HG02885 (cell line): ENCODE data around the gene INTS11.
A peak's percentile ranks its signal among the peaks of the same experiment; 100 is the strongest.

Source experiments
- ATAC-seq: cut with Tn5 transposase; IDR thresholded peaks from one replicate; pipeline ENCODE4 v1.9.1; 2021; ENCODE audit warnings: mild to moderate bottlenecking; ENCODE audit not compliant: unreplicated experiment, poor library complexity

INTS11 gene

GRCh38 chr1:1358433-1359271, 34.2 kb upstream of the INTS11 start, which contains the start of gene MXRA8:
TSS of gene MXRA8 (minus strand) at chr1:1358555. CDS start at chr1:1358504, 51 bp downstream.
- ATAC-seq, result no peak

GRCh38 chr1:1357871-1358432, 33.5 kb upstream of the INTS11 start:
- no peak for ATAC-seq

- ATAC-seq, result no peak
Measured at GRCh38 chr1:1356796-1357401, 32.4 kb upstream of the INTS11 start.

- ATAC-seq, result no peak
Measured at GRCh38 chr1:1356166-1356795, 31.8 kb upstream of the INTS11 start.

- no peak for ATAC-seq
Measured at GRCh38 chr1:1355416-1355815, 31.0 kb upstream of the INTS11 start.

- ATAC-seq, result no peak
Measured at GRCh38 chr1:1354271-1355247, 30.1 kb upstream of the INTS11 start.

- ATAC-seq, result no peak
Measured at GRCh38 chr1:1353389-1354151, 29.1 kb upstream of the INTS11 start.

GRCh38 chr1:1352786-1353388, 28.4 kb upstream of the INTS11 start:
- ATAC-seq, result no peak

- no peak for ATAC-seq
Measured at GRCh38 chr1:1351511-1352427, 27.3 kb upstream of the INTS11 start.

GRCh38 chr1:1349256-1350012, 25.0 kb upstream of the INTS11 start, which contains the start of gene DVL1:
TSS of gene DVL1 (minus strand) at chr1:1349418. CDS start at chr1:1349065, 353 bp downstream.
- ATAC-seq, result peak; percentile 64

- peak; percentile 8 for ATAC-seq
Measured at GRCh38 chr1:1348420-1349255, 24.2 kb upstream of the INTS11 start.

- no peak for ATAC-seq
Measured at GRCh38 chr1:1347663-1348419, 23.4 kb upstream of the INTS11 start.

- ATAC-seq, result no peak
Measured at GRCh38 chr1:1347026-1347595, 22.7 kb upstream of the INTS11 start.

GRCh38 chr1:1346501-1346890, 22.0 kb upstream of the INTS11 start:
- no peak for ATAC-seq
